GM23338 (cell line): ENCODE measurements around the gene PCDHGA9. TPM values are rescaled to one million over a fixed set of nuclear protein-coding genes. Genes with fewer than 3 reads are reported as not detected.
A peak's percentile ranks its signal among the peaks of the same experiment; 100 is the strongest.
"Not testable (repeated sequence)": the region's sequence is repeated elsewhere in the genome, so short reads cannot be mapped to it uniquely, and the experiment has no call there.

Experiments used
- ATAC-seq: fragments of 200-7000 bp; cut with Tn5 transposase; 3 replicates; pipeline ENCODE4 v1.9.1; 2020
- DNase-seq: peaks from one replicate; pipeline ENCODE4 v3.0.0-alpha.2; 2015; ENCODE audit warnings: low spot score
- H2AFZ ChIP-seq: fragments of 200-600 bp; sonication (generic); 2 replicates; pipeline ENCODE4 v1.8.0; 2016; ENCODE audit warnings: antibody characterized with exemption, mild to moderate bottlenecking, moderate library complexity
- H3F3A ChIP-seq: fragments of 200-600 bp; sonication (generic); replicated peaks from 2 replicates; pipeline ENCODE4 v1.8.0; 2017; ENCODE audit warnings: antibody characterized with exemption, mixed run types, low read depth
- H3K27ac ChIP-seq: fragments of 200-600 bp; sonication (generic); 2 replicates; pipeline ENCODE4 v1.6.1; 2016; ENCODE audit warnings: low read depth
- H3K27me3 ChIP-seq: fragments of 200-600 bp; sonication (generic); 2 replicates; pipeline ENCODE4 v1.8.0; 2016; ENCODE audit warnings: mild to moderate bottlenecking, mixed run types, moderate library complexity; ENCODE audit not compliant: insufficient read depth
- H3K36me3 ChIP-seq: fragments of 200-600 bp; sonication (generic); 2 replicates; pipeline ENCODE4 v1.8.0; 2016; ENCODE audit warnings: mild to moderate bottlenecking; ENCODE audit not compliant: insufficient read depth
- H3K4me1 ChIP-seq: fragments of 200-600 bp; sonication (generic); 2 replicates; pipeline ENCODE4 v1.8.0; 2016; ENCODE audit warnings: mild to moderate bottlenecking, moderate library complexity; ENCODE audit not compliant: insufficient read depth
- H3K4me2 ChIP-seq: fragments of 200-600 bp; sonication (generic); 2 replicates; pipeline ENCODE4 v1.7.1; 2017; ENCODE audit warnings: mixed run types
- H3K4me3 ChIP-seq: fragments of 200-600 bp; sonication (generic); 2 replicates; pipeline ENCODE4 v1.6.1; 2016; ENCODE audit warnings: mixed run types
- H3K79me2 ChIP-seq: fragments of 200-600 bp; sonication (generic); replicated peaks from 2 replicates; pipeline ENCODE4 v1.8.0; 2017; ENCODE audit warnings: mild to moderate bottlenecking; ENCODE audit not compliant: insufficient read depth
- H3K9me2 ChIP-seq: fragments of 200-600 bp; sonication (generic); 2 replicates; pipeline ENCODE4 v1.8.0; 2017; ENCODE audit not compliant: insufficient read depth
- H4K20me1 ChIP-seq: fragments of 200-600 bp; sonication (generic); replicated peaks from 2 replicates; pipeline ENCODE4 v1.8.0; 2017; ENCODE audit warnings: mild to moderate bottlenecking; ENCODE audit not compliant: insufficient read depth
- H3K27ac Mint-ChIP-seq: 2 replicates; pipeline ENCODE4 v1.8.0; 2020; ENCODE audit warnings: inconsistent platforms, mild to moderate bottlenecking, moderate library complexity, mixed read lengths
- H3K27me3 Mint-ChIP-seq: 3 replicates; pipeline ENCODE4 v1.8.0; 2022; ENCODE audit warnings: low read depth, mild to moderate bottlenecking, moderate library complexity, mixed read lengths, inconsistent platforms; ENCODE audit not compliant: insufficient read depth, poor library complexity
- H3K36me3 Mint-ChIP-seq: 3 replicates; pipeline ENCODE4 v1.8.0; 2021; ENCODE audit warnings: low read depth, mild to moderate bottlenecking, inconsistent platforms, moderate library complexity, mixed read lengths
- H3K4me1 Mint-ChIP-seq: 3 replicates; pipeline ENCODE4 v1.8.0; 2020; ENCODE audit warnings: mild to moderate bottlenecking, inconsistent platforms, mixed read lengths
- H3K4me3 Mint-ChIP-seq: 3 replicates; pipeline ENCODE4 v1.8.0; 2021; ENCODE audit warnings: moderate library complexity, mild to moderate bottlenecking, inconsistent platforms, mixed read lengths
- H3K9me3 Mint-ChIP-seq: 3 replicates; pipeline ENCODE4 v1.8.0; 2020; ENCODE audit warnings: moderate library complexity, mild to moderate bottlenecking, inconsistent platforms, mixed read lengths
- CREB1 ChIP-seq: fragments of 250-450 bp; sonication (Bioruptor Pico); IDR thresholded peaks from 2 replicates; pipeline ENCODE4 v1.5.0; 2020; ENCODE audit warnings: low read depth, mild to moderate bottlenecking, moderate library complexity
- EZH2 ChIP-seq: fragments of 200-600 bp; sonication (generic); IDR thresholded peaks from one replicate; pipeline ENCODE4 v1.8.0; 2017; ENCODE audit warnings: antibody characterized with exemption, mild to moderate bottlenecking, low read depth; ENCODE audit not compliant: unreplicated experiment
- EZH2phosphoT487 ChIP-seq: fragments of 200-600 bp; sonication (generic); IDR thresholded peaks from one replicate; pipeline ENCODE4 v1.8.1; 2018; ENCODE audit warnings: antibody characterized with exemption; ENCODE audit not compliant: unreplicated experiment
- JUNB ChIP-seq: IDR thresholded peaks from one replicate; pipeline ENCODE4 v1.6.1; 2016; ENCODE audit warnings: antibody characterized with exemption; ENCODE audit not compliant: unreplicated experiment
- NANOG ChIP-seq: IDR thresholded peaks from 2 replicates; pipeline ENCODE4 v1.6.1; 2016; ENCODE audit warnings: antibody characterized with exemption, borderline replicate concordance
- POLR2AphosphoS5 ChIP-seq: IDR thresholded peaks from 2 replicates; pipeline ENCODE4 v1.6.1; 2016; ENCODE audit warnings: antibody characterized with exemption, low read depth
- STAT1 ChIP-seq: IDR thresholded peaks from one replicate; pipeline ENCODE4 v1.6.1; 2016; ENCODE audit warnings: antibody characterized with exemption; ENCODE audit not compliant: unreplicated experiment
- ZNF114 ChIP-seq: fragments of 250-450 bp; sonication (Bioruptor Pico); IDR thresholded peaks from 2 replicates; pipeline ENCODE4 v1.5.0; 2020; ENCODE audit warnings: mild to moderate bottlenecking, moderate library complexity
- ZNF331 ChIP-seq: fragments of 250-450 bp; sonication (Bioruptor Pico); IDR thresholded peaks from 2 replicates; pipeline ENCODE4 v1.5.0; 2020; ENCODE audit warnings: low read depth, mild to moderate bottlenecking, moderate library complexity
- polyA plus RNA-seq: library from polyadenylated mRNA; unstranded; fragments of >200 nt; fragmentation: Nextera tagmentation; extraction: Ambion mirVana; gene quantifications from 2 replicates; pipeline ENCODE4 v1.2.1, GENCODE V29; 2016
- total RNA-seq: library from RNA; depleted of rRNA; stranded (reverse); fragments of >200 nt; shearing (Covaris generic); gene quantifications from 2 replicates; pipeline ENCODE4 v1.2.3, GENCODE V29; 2014
- TF ChIP-seq, protein P1 (sequence below), 2 experiments: fragments of 200-600 bp in 1 of 2; sonication (generic) in 1 of 2; conservative IDR thresholded peaks; 2 replicates each; pipeline versions ENCODE4 v1.5.1 to v1.6.1; 2016 to 2017; ENCODE audit warnings: antibody characterized with exemption in 2 of 2, low read depth in 2 of 2, mild to moderate bottlenecking in 2 of 2, moderate library complexity in 1 of 2
- TF ChIP-seq, protein P2 (sequence below): IDR thresholded peaks from 2 replicates; pipeline ENCODE4 v1.6.1; 2016; ENCODE audit warnings: antibody characterized with exemption
- TF ChIP-seq, protein P3 (sequence below): IDR thresholded peaks from one replicate; pipeline ENCODE4 v1.6.1; 2018; ENCODE audit warnings: antibody characterized with exemption; ENCODE audit not compliant: unreplicated experiment

PCDHGA9 gene
- total and polyA plus RNA-seq, 2 experiments from 2014 or later = 0.50 to 5.5 TPM

DNA sequence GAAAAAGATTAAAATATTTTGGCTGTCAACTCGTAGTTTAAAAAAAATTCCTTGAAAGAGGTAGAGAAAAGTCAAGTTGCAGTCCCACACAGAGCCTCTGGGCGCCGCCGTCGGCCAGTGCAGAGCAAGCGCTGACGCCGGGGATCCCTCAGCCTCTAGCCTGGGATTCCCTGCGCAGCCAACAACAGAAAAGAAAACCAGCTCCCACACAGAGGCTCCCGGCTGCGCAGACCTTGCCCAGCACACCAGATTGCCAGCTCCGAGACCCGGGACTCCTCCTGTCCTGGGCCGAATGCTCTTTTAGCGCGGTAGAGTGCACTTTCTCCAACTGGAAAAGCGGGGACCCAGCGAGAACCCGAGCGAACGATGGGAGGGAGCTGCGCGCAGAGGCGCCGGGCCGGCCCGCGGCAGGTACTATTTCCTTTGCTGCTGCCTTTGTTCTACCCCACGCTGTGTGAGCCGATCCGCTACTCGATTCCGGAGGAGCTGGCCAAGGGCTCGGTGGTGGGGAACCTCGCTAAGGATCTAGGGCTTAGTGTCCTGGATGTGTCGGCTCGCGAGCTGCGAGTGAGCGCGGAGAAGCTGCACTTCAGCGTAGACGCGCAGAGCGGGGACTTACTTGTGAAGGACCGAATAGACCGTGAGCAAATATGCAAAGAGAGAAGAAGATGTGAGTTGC, 15.1 kb downstream of the PCDHGA9 start, which contains the start of gene PCDHGB7:
TSS of gene PCDHGB7 (plus strand) at position 184 of the 679 bp plus-strand sequence. CDS start at position 367, 183 bp downstream.
- Histone ChIP-seq H3K27me3 (peaks cover 20% of the 10 kb centered on the region), H3K4me2 (peak within 1 kb of the TSS; percentile 81), H3K4me3 (peak within 1 kb of the TSS; percentile 59)
- DNase-seq = peak; percentile 94
- not testable (repeated sequence) for H3K9me2 ChIP-seq, H3K79me2 ChIP-seq, H4K20me1 ChIP-seq, H3F3A ChIP-seq, H3K4me1 ChIP-seq, H2AFZ ChIP-seq, H3K36me3 ChIP-seq, H3K27ac ChIP-seq
- Mint-ChIP-seq H3K27me3 (peaks cover 35% of the 10 kb centered on the region), H3K4me3 (peak within 1 kb of the TSS; percentile 85), H3K4me1 (peaks cover 17% of the 10 kb centered on the region), H3K27ac (peak within 1 kb of the TSS; percentile 56; the same call in 1 of the 2 replicates), H3K36me3 (peaks cover 79% of the 10 kb centered on the region), H3K9me3 (peaks cover 77% of the 10 kb centered on the region)
- TF ChIP-seq, protein P1, sequence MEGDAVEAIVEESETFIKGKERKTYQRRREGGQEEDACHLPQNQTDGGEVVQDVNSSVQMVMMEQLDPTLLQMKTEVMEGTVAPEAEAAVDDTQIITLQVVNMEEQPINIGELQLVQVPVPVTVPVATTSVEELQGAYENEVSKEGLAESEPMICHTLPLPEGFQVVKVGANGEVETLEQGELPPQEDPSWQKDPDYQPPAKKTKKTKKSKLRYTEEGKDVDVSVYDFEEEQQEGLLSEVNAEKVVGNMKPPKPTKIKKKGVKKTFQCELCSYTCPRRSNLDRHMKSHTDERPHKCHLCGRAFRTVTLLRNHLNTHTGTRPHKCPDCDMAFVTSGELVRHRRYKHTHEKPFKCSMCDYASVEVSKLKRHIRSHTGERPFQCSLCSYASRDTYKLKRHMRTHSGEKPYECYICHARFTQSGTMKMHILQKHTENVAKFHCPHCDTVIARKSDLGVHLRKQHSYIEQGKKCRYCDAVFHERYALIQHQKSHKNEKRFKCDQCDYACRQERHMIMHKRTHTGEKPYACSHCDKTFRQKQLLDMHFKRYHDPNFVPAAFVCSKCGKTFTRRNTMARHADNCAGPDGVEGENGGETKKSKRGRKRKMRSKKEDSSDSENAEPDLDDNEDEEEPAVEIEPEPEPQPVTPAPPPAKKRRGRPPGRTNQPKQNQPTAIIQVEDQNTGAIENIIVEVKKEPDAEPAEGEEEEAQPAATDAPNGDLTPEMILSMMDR (conservative IDR thresholded peaks at IDR 0.05; ENCODE audit: low read depth in 2 of 2) = peak; percentile 74 to 79
- 0 out of 2 replicates have a peak, but pooled peaks have one; percentile 62 for TF ChIP-seq CREB1 (CRISPR knock-in tag)
- ATAC-seq = peak; percentile 84

DNA sequence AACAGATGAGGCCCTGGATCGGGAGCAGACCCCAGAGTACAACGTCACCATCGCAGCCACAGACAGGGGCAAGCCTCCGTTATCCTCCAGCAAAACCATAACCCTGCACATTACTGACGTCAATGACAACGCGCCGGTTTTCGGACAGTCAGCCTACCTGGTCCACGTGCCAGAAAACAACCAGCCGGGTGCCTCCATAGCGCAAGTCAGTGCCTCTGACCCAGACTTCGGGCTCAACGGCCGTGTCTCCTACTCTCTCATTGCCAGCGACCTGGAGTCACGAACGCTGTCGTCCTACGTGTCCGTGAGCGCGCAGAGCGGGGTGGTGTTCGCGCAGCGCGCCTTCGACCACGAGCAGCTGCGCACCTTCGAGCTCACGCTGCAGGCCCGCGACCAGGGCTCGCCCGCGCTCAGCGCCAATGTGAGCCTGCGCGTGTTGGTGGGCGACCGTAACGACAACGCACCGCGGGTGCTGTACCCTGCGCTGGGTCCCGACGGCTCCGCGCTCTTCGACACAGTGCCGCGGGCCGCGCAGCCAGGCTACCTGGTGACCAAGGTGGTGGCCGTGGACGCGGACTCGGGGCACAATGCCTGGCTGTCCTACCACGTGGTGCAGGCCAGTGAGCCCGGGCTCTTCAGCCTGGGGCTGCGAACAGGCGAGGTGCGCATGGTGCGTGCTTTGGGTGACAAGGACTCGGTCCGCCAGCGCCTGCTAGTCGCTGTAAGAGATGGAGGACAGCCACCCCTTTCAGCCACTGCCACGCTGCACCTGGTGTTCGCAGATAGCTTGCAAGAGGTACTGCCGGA, 16.7 kb downstream of the PCDHGA9 start:
- peaks cover 78% of the 10 kb centered on the region for H3K36me3 Mint-ChIP-seq
- Histone ChIP-seq H2AFZ (no peak overlapping the region), H3K27me3 (peaks cover 20% of the 10 kb centered on the region), H3K4me1 (no peaks in the 10 kb centered on the region), H3K4me3 (no peak overlapping the region), H3K27ac (no peak overlapping the region), H3F3A (no peaks in the 10 kb centered on the region), H3K36me3 (no peaks in the 10 kb centered on the region), H3K9me2 (no peaks in the 10 kb centered on the region), H3K79me2 (no peaks in the 10 kb centered on the region; the same call in 1 of the 2 replicates), H4K20me1 (no peaks in the 10 kb centered on the region), H3K4me2 (no peak overlapping the region)
- peak overlapping the region; percentile 85; the same call in 2 of the 3 replicates for H3K4me3 Mint-ChIP-seq
- peaks cover 77% of the 10 kb centered on the region for H3K9me3 Mint-ChIP-seq
- peaks cover 35% of the 10 kb centered on the region for H3K27me3 Mint-ChIP-seq
- ATAC-seq = no peak
- H3K4me1 Mint-ChIP-seq = peaks cover 13% of the 10 kb centered on the region
- no peak for DNase-seq
- no peak overlapping the region for H3K27ac Mint-ChIP-seq
- TF ChIP-seq EZH2phosphoT487 (no peak), ZNF331 (no peak), POLR2AphosphoS5 (no peak), JUNB (no peak), STAT1 (no peak), EZH2 (no peak), NANOG (no peak), ZNF114 (no peak)
- TF ChIP-seq, protein P2, sequence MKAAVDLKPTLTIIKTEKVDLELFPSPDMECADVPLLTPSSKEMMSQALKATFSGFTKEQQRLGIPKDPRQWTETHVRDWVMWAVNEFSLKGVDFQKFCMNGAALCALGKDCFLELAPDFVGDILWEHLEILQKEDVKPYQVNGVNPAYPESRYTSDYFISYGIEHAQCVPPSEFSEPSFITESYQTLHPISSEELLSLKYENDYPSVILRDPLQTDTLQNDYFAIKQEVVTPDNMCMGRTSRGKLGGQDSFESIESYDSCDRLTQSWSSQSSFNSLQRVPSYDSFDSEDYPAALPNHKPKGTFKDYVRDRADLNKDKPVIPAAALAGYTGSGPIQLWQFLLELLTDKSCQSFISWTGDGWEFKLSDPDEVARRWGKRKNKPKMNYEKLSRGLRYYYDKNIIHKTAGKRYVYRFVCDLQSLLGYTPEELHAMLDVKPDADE = no peak
- TF ChIP-seq, protein P3, sequence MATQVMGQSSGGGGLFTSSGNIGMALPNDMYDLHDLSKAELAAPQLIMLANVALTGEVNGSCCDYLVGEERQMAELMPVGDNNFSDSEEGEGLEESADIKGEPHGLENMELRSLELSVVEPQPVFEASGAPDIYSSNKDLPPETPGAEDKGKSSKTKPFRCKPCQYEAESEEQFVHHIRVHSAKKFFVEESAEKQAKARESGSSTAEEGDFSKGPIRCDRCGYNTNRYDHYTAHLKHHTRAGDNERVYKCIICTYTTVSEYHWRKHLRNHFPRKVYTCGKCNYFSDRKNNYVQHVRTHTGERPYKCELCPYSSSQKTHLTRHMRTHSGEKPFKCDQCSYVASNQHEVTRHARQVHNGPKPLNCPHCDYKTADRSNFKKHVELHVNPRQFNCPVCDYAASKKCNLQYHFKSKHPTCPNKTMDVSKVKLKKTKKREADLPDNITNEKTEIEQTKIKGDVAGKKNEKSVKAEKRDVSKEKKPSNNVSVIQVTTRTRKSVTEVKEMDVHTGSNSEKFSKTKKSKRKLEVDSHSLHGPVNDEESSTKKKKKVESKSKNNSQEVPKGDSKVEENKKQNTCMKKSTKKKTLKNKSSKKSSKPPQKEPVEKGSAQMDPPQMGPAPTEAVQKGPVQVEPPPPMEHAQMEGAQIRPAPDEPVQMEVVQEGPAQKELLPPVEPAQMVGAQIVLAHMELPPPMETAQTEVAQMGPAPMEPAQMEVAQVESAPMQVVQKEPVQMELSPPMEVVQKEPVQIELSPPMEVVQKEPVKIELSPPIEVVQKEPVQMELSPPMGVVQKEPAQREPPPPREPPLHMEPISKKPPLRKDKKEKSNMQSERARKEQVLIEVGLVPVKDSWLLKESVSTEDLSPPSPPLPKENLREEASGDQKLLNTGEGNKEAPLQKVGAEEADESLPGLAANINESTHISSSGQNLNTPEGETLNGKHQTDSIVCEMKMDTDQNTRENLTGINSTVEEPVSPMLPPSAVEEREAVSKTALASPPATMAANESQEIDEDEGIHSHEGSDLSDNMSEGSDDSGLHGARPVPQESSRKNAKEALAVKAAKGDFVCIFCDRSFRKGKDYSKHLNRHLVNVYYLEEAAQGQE = no peak
